ENCODE measurements around the gene KIF2C. TPM values are rescaled to one million over a fixed set of nuclear protein-coding genes. Genes with fewer than 3 reads are reported as not detected.
"Not testable (repeated sequence)": the region's sequence is repeated elsewhere in the genome, so short reads cannot be mapped to it uniquely, and the experiment has no call there.

The KIF2C gene
- total RNA-seq (2014; rRNA removed; shearing (Covaris generic)), result 43.6 and 49.8 TPM in 2 replicates
- 48.2 and 61.3 TPM in 2 replicates for polyA plus RNA-seq (2014; cell fraction: nucleus; rRNA removed)

- DNase-seq (ENCODE audit: extremely low read depth, low read depth), result peak; percentile 94
Measured at GRCh38 chr1:44739307-44740178, at the start of gene KIF2C. Gene KIF2C, plus strand, starts transcription at chr1:44739837. Its CDS starts 96 bp downstream, at chr1:44739933.

DNA sequence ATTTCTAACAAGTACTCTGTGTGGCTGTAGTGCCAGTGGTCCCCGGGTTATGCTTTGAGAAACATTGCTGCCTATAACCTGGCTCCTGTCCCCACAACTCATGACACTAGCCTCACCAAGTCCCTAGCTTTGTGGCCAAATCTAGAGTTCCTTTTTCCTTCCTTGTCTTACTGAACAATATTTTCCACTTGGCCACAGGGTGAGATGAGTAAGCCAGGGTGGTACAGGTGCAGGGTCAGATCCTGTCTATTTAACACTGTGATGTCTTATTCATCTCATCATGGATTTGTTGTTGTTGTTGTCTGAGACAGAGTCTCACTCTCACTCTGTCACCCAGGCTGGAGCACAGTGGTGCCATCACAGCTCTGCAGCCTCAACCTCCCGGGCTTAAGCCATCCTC is 46.5 kb upstream of the KIF2C start:
- DNase-seq (ENCODE audit: extremely low read depth, low read depth), result no peak

DNA sequence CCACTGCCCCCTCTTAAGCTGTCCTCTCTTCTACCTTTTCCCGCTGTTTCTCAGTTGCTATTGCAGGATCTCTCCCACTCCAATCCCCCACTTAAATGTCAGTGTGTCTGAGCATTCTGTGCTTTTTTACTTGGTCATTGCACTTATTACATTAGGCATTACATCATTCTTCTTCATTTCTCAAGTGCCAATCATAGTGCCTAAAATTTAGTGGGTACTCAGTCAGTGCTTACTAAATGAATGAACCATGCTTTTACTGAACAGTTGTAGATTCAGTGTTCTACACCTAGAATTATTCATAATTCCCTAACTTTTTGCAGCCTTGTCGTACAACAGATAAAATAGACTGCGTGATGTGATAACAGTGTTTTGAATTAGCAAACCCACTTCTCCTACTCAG is 45.7 kb upstream of the KIF2C start:
- DNase-seq (ENCODE audit: extremely low read depth, low read depth), result no peak

DNA sequence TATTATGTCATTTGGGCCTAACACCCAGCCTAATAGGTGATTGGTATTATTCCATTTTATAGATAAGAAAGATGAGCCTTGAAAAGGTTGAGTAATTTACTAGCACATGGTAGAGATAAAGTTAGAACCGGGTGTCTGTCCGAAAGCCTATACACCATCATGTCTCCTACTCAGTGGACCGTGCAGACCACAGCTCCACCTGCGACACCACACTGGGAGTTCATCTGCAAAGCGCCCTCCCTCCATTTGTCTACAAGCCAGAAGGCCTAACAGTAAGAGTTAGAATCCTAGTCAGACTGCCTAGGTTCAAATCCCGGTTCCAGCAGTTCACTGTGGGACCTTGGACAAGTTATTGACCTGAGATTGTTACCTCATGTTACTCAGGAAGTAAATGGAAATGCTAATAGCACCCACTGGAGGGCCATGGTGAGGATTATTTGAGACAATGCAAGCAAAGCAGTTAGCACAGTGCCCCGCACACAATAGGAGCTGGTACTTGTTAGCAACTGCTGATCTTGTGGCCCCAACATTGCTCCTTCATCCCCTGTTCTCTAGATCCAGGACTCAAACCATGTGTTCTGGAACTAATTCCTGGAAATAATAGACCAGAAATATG is 44.7 kb upstream of the KIF2C start:
- DNase-seq (ENCODE audit: extremely low read depth, low read depth), result no peak

GRCh38 chr1:44695671-44696070 is 44.0 kb upstream of the KIF2C start:
- DNase-seq (ENCODE audit: extremely low read depth, low read depth), result no peak

- DNase-seq (ENCODE audit: extremely low read depth, low read depth), result no peak
Measured at GRCh38 chr1:44696101-44696500, 43.5 kb upstream of the KIF2C start.

- no peak for DNase-seq (ENCODE audit: extremely low read depth, low read depth)
Measured at GRCh38 chr1:44696789-44697345, 42.8 kb upstream of the KIF2C start.

DNA sequence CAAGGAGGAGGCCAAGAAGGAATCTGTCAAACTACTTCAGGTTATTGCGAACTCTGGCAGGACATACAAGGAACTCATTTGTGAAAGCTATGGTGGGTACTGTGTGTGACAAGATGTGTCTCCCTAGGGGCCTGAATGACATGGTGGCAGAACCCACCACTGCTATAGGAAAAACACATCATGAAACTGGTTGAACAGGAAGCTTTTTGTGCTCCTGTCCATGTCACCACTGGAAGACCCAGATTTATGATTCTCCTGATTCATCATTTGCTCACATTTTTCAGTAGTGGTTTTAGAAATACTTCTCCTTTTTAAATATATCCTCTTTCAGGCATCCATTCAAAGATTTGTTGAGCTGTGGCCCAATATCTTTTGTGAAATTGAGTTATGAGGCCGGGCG is 41.5 kb upstream of the KIF2C start:
- DNase-seq (ENCODE audit: extremely low read depth, low read depth), result no peak

GRCh38 chr1:44699375-44699774 is 40.3 kb upstream of the KIF2C start:
- not testable (repeated sequence) for DNase-seq (ENCODE audit: extremely low read depth, low read depth)

- DNase-seq (ENCODE audit: extremely low read depth, low read depth), result no peak
Measured at GRCh38 chr1:44700573-44700972, 39.1 kb upstream of the KIF2C start.

DNA sequence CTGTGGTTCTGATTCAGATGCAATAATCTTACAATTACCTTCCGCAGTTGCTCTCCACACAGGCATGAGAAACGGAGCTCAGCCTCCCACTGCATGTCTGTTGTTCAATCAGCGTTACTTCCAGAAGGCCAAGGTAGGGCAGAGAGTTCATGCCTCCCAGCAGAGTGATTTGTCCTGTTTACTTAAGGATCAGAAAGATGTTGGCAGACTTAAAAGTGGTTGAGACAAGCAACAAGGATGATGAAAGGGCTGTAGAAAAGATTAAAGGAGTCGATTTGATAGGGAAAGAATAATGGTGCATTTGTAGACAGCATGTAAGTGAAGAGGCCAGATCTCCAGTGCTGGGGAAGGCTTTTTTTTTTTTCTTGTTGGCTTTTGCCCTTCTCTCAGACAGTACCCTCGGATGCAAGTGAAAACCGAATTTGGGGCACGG is 38.5 kb upstream of the KIF2C start:
- no peak for DNase-seq (ENCODE audit: extremely low read depth, low read depth)

DNA sequence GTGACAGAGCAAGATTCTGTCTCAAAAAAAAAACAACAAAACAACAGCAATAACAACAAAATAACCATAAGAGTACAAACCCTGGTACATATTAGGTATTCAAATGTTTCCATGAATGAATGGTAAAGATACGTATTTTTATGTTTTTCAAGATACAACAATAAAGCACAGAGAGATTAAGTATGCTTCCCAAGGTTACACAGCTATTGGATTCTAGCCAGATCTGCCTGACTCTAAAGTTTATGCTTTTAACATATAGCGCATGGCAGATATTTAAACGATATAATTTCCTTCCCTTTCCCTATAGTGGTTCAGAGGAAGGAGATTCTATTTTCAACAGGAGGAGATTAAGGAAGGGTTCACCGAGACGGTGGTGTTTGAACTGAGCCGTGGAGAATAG is 34.2 kb upstream of the KIF2C start:
- DNase-seq (ENCODE audit: extremely low read depth, low read depth), result no peak

- no peak for DNase-seq (ENCODE audit: extremely low read depth, low read depth)
Measured at GRCh38 chr1:44705938-44706337, 33.7 kb upstream of the KIF2C start.

DNA sequence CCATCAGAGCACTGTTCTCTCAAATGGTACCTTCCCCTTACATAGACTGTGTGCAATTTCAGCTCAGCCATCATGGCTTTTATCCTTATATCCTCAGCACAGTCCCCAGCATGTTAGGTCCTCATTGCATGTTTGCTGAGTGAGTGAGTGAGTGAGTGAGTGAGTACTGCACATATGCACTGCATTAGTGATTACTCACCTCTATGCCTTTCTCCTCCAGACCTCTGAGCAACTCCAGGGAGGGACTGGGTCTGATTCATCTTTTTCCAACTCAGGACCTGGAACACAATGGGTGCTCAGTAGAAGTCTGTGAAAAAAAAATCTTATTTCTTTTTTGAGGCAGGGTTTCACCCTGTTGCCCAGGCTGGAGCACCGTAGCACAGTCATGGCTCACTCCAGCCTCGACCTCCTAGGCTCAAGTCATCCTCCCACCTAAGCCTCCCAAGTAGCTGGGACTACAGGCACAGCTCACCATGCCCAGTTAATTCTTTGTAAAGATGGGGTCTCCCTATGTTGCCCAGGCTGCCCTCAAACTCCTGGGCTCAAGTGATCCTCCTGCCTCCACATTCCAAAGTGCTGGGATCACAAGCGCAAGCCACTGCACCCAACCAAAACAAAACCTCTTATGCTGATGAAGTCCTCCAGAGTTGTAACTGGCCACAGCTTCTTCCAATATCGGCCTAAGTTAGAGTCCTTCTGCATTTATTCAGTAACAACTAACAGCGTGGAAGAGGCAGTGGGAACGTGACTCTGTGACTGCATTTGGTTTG is 32.3 kb upstream of the KIF2C start:
- DNase-seq (ENCODE audit: extremely low read depth, low read depth), result no peak

GRCh38 chr1:44707959-44708831 is 31.4 kb upstream of the KIF2C start:
- peak; percentile 44 for DNase-seq (ENCODE audit: extremely low read depth, low read depth)

- DNase-seq (ENCODE audit: extremely low read depth, low read depth), result no peak
Measured at GRCh38 chr1:44713321-44713781, 26.3 kb upstream of the KIF2C start.

DNA sequence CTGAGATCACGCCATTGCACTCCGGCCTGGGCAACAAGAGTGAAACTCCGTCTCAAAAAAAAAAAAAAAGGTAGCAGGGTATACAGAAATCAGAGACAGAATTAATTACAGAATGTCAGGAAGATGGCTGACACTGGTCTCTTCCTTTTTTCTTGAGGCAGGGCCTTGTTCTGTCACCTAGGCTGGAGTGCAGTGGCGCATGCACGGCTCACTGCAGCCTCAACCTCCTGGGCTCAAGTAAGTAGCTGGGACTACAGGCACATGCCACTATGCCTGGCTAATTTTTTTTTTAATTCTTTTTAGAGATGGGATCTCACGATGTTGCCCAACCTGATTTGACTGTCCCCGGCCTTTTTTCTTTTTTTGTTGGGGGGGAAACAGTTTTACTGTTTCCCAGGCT is 25.1 kb upstream of the KIF2C start:
- no peak for DNase-seq (ENCODE audit: extremely low read depth, low read depth)

GRCh38 chr1:44714944-44715571 is 24.6 kb upstream of the KIF2C start:
- peak; percentile 53 for DNase-seq (ENCODE audit: extremely low read depth, low read depth)

DNA sequence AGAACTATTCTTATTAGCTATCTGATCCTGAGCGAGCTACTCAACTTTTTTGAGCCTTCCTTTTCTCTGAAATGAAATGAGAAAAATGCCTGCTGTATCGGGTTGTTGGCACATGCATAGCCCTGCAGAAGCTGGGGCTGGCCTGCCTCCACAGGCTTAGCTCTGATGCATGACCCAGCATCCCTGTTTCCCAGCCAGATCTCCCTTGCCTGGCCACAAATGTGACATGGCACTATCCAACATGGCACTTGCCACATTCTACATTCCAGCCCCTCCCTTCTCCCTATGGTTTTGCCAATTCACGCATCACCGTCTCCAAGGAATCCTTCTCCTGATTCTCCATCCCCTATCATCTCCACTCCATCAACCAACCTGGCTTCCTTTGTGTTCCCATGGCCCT is 22.5 kb upstream of the KIF2C start:
- no peak for DNase-seq (ENCODE audit: extremely low read depth, low read depth)
